ENCODE results near the gene CR2. TPM values are rescaled to one million over a fixed set of nuclear protein-coding genes. Genes with fewer than 3 reads are reported as not detected.

Gene CR2
- total and polyA plus RNA-seq, 4 donors: 0.05 to 0.36 (median 0.14) TPM; not detected in 1

GRCh38 chr1:207418351-207418750, 35.8 kb upstream of the CR2 start (continued):
- TF ChIP-seq CTCF (IDR thresholded peaks at IDR 0.05; ENCODE audit: low read depth, low read length, missing input control) (no peak), RXRA (IDR thresholded peaks at IDR 0.05) (no peak), GABPA (IDR thresholded peaks at IDR 0.05 in 1 of 2, conservative IDR thresholded peaks at IDR 0.05 in 1 of 2) (no peak)

- Histone ChIP-seq H3K4me3 (ENCODE audit: low read depth in 1 of 3, low read length in 3 of 3) (no peak overlapping the region), H3K36me3 (ENCODE audit: control insufficient read depth in 4 of 4, insufficient read depth in 3 of 4, low read depth in 1 of 4, low read length in 3 of 4) (no peaks in the 10 kb centered on the region), H3K4me1 (ENCODE audit: control insufficient read depth in 4 of 4, insufficient read depth in 4 of 4, low read length in 3 of 4) (peaks cover 0 to 1% (median 0%) of the 10 kb centered on the region in 4 donors), H3K27me3 (ENCODE audit: control insufficient read depth in 4 of 4, insufficient read depth in 4 of 4, low read length in 3 of 4) (peaks cover 0 to 3% (median 0%) of the 10 kb centered on the region in 4 donors), H3K9me3 (ENCODE audit: control insufficient read depth in 4 of 4, low read length in 3 of 4) (no peaks in the 10 kb centered on the region), H3K9ac (ENCODE audit: low read depth in 1 of 2, low read length in 2 of 2) (no peak overlapping the region), H3K27ac (ENCODE audit: low read depth in 1 of 2, low read length in 2 of 2) (no peak overlapping the region)
- TF ChIP-seq REST (IDR thresholded peaks at IDR 0.05): no peak
- TF ChIP-seq NR2F2 (IDR thresholded peaks at IDR 0.05): no peak
- TF ChIP-seq FOXA1 (IDR thresholded peaks at IDR 0.05): no peak
- no peak for TF ChIP-seq SP1 (IDR thresholded peaks at IDR 0.05)
- TF ChIP-seq RAD21 (IDR thresholded peaks at IDR 0.05): no peak
- TF ChIP-seq FOXA2 (IDR thresholded peaks at IDR 0.05): no peak
- TF ChIP-seq RXRA (IDR thresholded peaks at IDR 0.05): no peak
- no peak for TF ChIP-seq JUND (IDR thresholded peaks at IDR 0.05)
- no peak for TF ChIP-seq TAF1 (conservative IDR thresholded peaks at IDR 0.05)
- TF ChIP-seq GABPA (IDR thresholded peaks at IDR 0.05 in 1 of 2, conservative IDR thresholded peaks at IDR 0.05 in 1 of 2): no peak
- TF ChIP-seq YY1 (IDR thresholded peaks at IDR 0.05): no peak
- no peak for TF ChIP-seq HNF4A (conservative IDR thresholded peaks at IDR 0.05)
- no peak for TF ChIP-seq ATF3 (IDR thresholded peaks at IDR 0.05)
- no peak for TF ChIP-seq MAX (IDR thresholded peaks at IDR 0.05)
- TF ChIP-seq CTCF (IDR thresholded peaks at IDR 0.05; ENCODE audit: low read depth, low read length, missing input control): no peak
- no peak for TF ChIP-seq ZBTB33 (IDR thresholded peaks at IDR 0.05)
- no peak for TF ChIP-seq HNF4G (IDR thresholded peaks at IDR 0.05)
- TF ChIP-seq EGR1 (IDR thresholded peaks at IDR 0.05; ENCODE audit: low read depth in 2 of 2): no peak
- WGBS: 96% methylated on average over 1 of the region's 1 CpG
- no peak for DNase-seq (ENCODE audit: low spot score)
Observed at GRCh38 chr1:207420109-207420508, 34.0 kb upstream of the CR2 start.

Measured in liver (tissue), 9 donors.